SK-N-SH (cell line): ENCODE measurements around the gene CCDC60. TPM values are rescaled to one million over a fixed set of nuclear protein-coding genes. Genes with fewer than 3 reads are reported as not detected.

ENCODE experiments used
- CTCF ChIA-PET: fragments of 300-600, 350-600 bp; formaldehyde crosslinking; extraction: SDS; loops from one replicate; lab custom pipeline; 2021; lab: Yijun Ruan, JAX
- POLR2A ChIA-PET: fragments of 350-600 bp; sonication (Branson Sonifier 250); formaldehyde crosslinking; extraction: SDS; loops from one replicate; lab custom pipeline; 2020; ENCODE audit warnings: antibody characterized with exemption, inconsistent platforms; lab: Yijun Ruan, JAX
- DNase-seq: peaks from one replicate; pipeline ENCODE4 v3.0.0; 2012
- H2AFZ ChIP-seq: fragments of 200-600 bp; sonication (generic); 2 replicates; pipeline ENCODE4 v1.8.1; 2016; ENCODE audit warnings: antibody characterized with exemption, mild to moderate bottlenecking, low read depth
- H3F3A ChIP-seq: fragments of 200-600 bp; sonication (generic); replicated peaks from 2 replicates; pipeline ENCODE3; 2016; ENCODE audit warnings: antibody characterized with exemption, mild to moderate bottlenecking; ENCODE audit not compliant: insufficient read depth
- H3K27ac ChIP-seq, 2 experiments: fragments of 200-500 bp in 1 of 2; fragments of 200-600 bp in 1 of 2; sonication (Bioruptor generic) in 1 of 2; sonication (generic), shearing (Covaris generic) in 1 of 2; 2 replicates each; pipeline versions ENCODE4 v1.5.1 to v1.6.1; 2014 to 2016; ENCODE audit warnings: low read depth in 2 of 2, inconsistent platforms in 1 of 2, low read length in 1 of 2, mild to moderate bottlenecking in 1 of 2, mixed read lengths in 1 of 2
- H3K27me3 ChIP-seq: fragments of 200-600 bp; sonication (generic), shearing (Covaris generic); 2 replicates; pipeline ENCODE4 v1.6.1; 2016; ENCODE audit warnings: mixed run types; ENCODE audit not compliant: insufficient read depth
- H3K36me3 ChIP-seq, 2 experiments: fragments of 200-500 bp in 1 of 2; fragments of 200-600 bp in 1 of 2; sonication (Bioruptor generic) in 1 of 2; sonication (generic) in 1 of 2; replicated peaks in 1 of 2; 2 replicates each; pipeline versions ENCODE3 to v1.5.1; 2014 to 2016; ENCODE audit warnings: low read length in 1 of 2, mild to moderate bottlenecking in 1 of 2; ENCODE audit not compliant: insufficient read depth in 2 of 2, control insufficient read depth in 1 of 2
- H3K4me1 ChIP-seq, 2 experiments: fragments of 200-500 bp in 1 of 2; fragments of 200-600 bp in 1 of 2; sonication (Bioruptor generic) in 1 of 2; sonication (generic), shearing (Covaris generic) in 1 of 2; 2 replicates each; pipeline versions ENCODE4 v1.5.1 to v1.6.1; 2014 to 2016; ENCODE audit warnings: low read depth in 1 of 2, low read length in 1 of 2, mixed run types in 1 of 2; ENCODE audit not compliant: insufficient read depth in 2 of 2, control insufficient read depth in 1 of 2
- H3K4me2 ChIP-seq: fragments of 200-600 bp; sonication (generic), shearing (Covaris generic); 2 replicates; pipeline ENCODE4 v1.6.1; 2017; ENCODE audit warnings: mixed run types
- H3K4me3 ChIP-seq, 2 experiments: fragments of 200-500 bp in 1 of 2; fragments of 200-600 bp in 1 of 2; sonication (Bioruptor generic) in 1 of 2; sonication (generic), shearing (Covaris generic) in 1 of 2; 2 replicates each; pipeline versions ENCODE4 v1.5.1 to v1.8.1; 2014 to 2016; ENCODE audit warnings: low read depth in 2 of 2, inconsistent platforms in 1 of 2, low read length in 1 of 2, mild to moderate bottlenecking in 1 of 2, mixed read lengths in 1 of 2, moderate library complexity in 1 of 2
- H3K79me2 ChIP-seq: fragments of 200-600 bp; sonication (generic); 2 replicates; pipeline ENCODE4 v1.8.1; 2017; ENCODE audit warnings: mild to moderate bottlenecking; ENCODE audit not compliant: insufficient read depth
- H3K9ac ChIP-seq: fragments of 200-600 bp; sonication (generic); 2 replicates; pipeline ENCODE4 v1.6.1; 2017; ENCODE audit warnings: mixed run types
- H3K9me2 ChIP-seq: fragments of 200-600 bp; sonication (generic); 2 replicates; pipeline ENCODE4 v1.6.1; 2017; ENCODE audit warnings: mixed run types
- H3K9me3 ChIP-seq: fragments of 200-600 bp; sonication (generic); 2 replicates; pipeline ENCODE4 v1.6.1; 2017; ENCODE audit warnings: mixed run types, mild to moderate bottlenecking, moderate library complexity
- H4K20me1 ChIP-seq: fragments of 200-600 bp; sonication (generic); 2 replicates; pipeline ENCODE4 v1.6.1; 2017; ENCODE audit warnings: mild to moderate bottlenecking, mixed run types; ENCODE audit not compliant: insufficient read depth
- ELF1 ChIP-seq: IDR thresholded peaks from 2 replicates; pipeline ENCODE4 v1.4.0; 2012
- FOXJ3 ChIP-seq: sonication (generic); formaldehyde crosslinking; IDR thresholded peaks from 2 replicates; pipeline ENCODE4 v1.5.1; 2020; ENCODE audit warnings: mild to moderate bottlenecking, missing genetic modification reagents
- IRF3 ChIP-seq: fragments of 150-350 bp; IDR thresholded peaks from 2 replicates; pipeline ENCODE4 v1.6.1; 2016; ENCODE audit warnings: mild to moderate bottlenecking, low read depth, low read length
- MEF2A ChIP-seq: IDR thresholded peaks from 2 replicates; pipeline ENCODE4 v1.4.0; 2012; ENCODE audit warnings: low read depth, borderline replicate concordance
- MXI1 ChIP-seq: IDR thresholded peaks from 2 replicates; pipeline ENCODE4 v1.6.1; 2012; ENCODE audit warnings: mild to moderate bottlenecking, low read depth, low read length, improper control_type of control experiment
- PBX3 ChIP-seq: IDR thresholded peaks from 2 replicates; pipeline ENCODE4; 2012
- RCOR1 ChIP-seq: fragments of 150-350 bp; IDR thresholded peaks from 2 replicates; pipeline ENCODE4 v1.6.1; 2017; ENCODE audit warnings: antibody characterized with exemption, low read length
- RFX5 ChIP-seq: IDR thresholded peaks from 2 replicates; pipeline ENCODE4 v1.6.1; 2012; ENCODE audit warnings: mild to moderate bottlenecking, improper control_type of control experiment, low read length
- TAF1 ChIP-seq: IDR thresholded peaks from 2 replicates; pipeline ENCODE4 v1.6.1; 2012; ENCODE audit warnings: low read depth, mild to moderate bottlenecking, low read length, moderate library complexity, borderline replicate concordance
- TCF12 ChIP-seq: IDR thresholded peaks from 2 replicates; pipeline ENCODE4 v1.4.0; 2012
- TEAD4 ChIP-seq: IDR thresholded peaks from 2 replicates; pipeline ENCODE4 v1.4.0; 2012; ENCODE audit warnings: mild to moderate bottlenecking, borderline replicate concordance; ENCODE audit not compliant: insufficient read depth
- USF1 ChIP-seq: IDR thresholded peaks from 2 replicates; pipeline ENCODE4 v1.4.0; 2012; ENCODE audit warnings: low read depth, borderline replicate concordance
- USF2 ChIP-seq: fragments of 150-350 bp; IDR thresholded peaks from 2 replicates; pipeline ENCODE4 v1.6.1; 2017; ENCODE audit warnings: antibody characterized with exemption, low read length, low read depth, borderline replicate concordance
- ZBTB33 ChIP-seq: IDR thresholded peaks from 2 replicates; pipeline ENCODE4 v1.4.0; 2012; ENCODE audit warnings: low read depth, borderline replicate concordance
- WGBS: methylation state at CpG from one replicate; pipeline ENCODE4 v1.1.6; 2017; ENCODE audit warnings: low lambda C conversion rate; 5-methylcytosine and 5-hydroxymethylcytosine counted together
- polyA plus RNA-seq, 3 experiments: library from polyadenylated mRNA; depleted of rRNA; stranded (reverse); fragments of >200 nt; gene quantifications; 2 replicates each; pipeline ENCODE4 v1.2.3, GENCODE V29; 2012

The CCDC60 gene
- polyA plus RNA-seq, 1 of the 3 experiments (the other 2 are of a cell fraction), result not detected

GRCh38 chr12:119383206-119383605 lies 48.7 kb downstream of the CCDC60 start:
- DNase-seq, result no peak
- Histone ChIP-seq H3K36me3 (no peaks in the 10 kb centered on the region), H3K27me3 (no peaks in the 10 kb centered on the region), H3K4me3 (no peak overlapping the region), H3K9ac (no peak overlapping the region), H3K27ac (no peak overlapping the region), H4K20me1 (no peaks in the 10 kb centered on the region), H3K4me1 (no peaks in the 10 kb centered on the region), H2AFZ (no peak overlapping the region), H3F3A (no peaks in the 10 kb centered on the region), H3K4me2 (no peak overlapping the region), H3K79me2 (no peaks in the 10 kb centered on the region), H3K9me2 (no peaks in the 10 kb centered on the region), H3K9me3 (no peaks in the 10 kb centered on the region)
- WGBS, result 44% methylated on average over 7 of the region's 7 CpGs
- ChIA-PET CTCF (no interaction called here), POLR2A (no interaction called here)
- no peak for TF ChIP-seq TAF1
- no peak for TF ChIP-seq FOXJ3
- no peak for TF ChIP-seq USF2
- TF ChIP-seq PBX3, result no peak
- TF ChIP-seq ELF1, result no peak
- no peak for TF ChIP-seq MXI1
- TF ChIP-seq USF1, result no peak
- TF ChIP-seq TCF12, result no peak
- TF ChIP-seq MEF2A, result no peak
- TF ChIP-seq TEAD4, result no peak
- no peak for TF ChIP-seq ZBTB33
- TF ChIP-seq RCOR1, result no peak
- TF ChIP-seq IRF3, result no peak
- TF ChIP-seq RFX5, result no peak
